ENCODE measurements around the gene CCDC15.
"Not testable (repeated sequence)": the region's sequence is repeated elsewhere in the genome, so short reads cannot be mapped to it uniquely, and the experiment has no call there.

GRCh38 chr11:125029431-125029830 is 75.4 kb downstream of the CCDC15 start:
- not testable (repeated sequence) for TF ChIP-seq POLR2AphosphoS5 (IDR thresholded peaks at IDR 0.05; ENCODE audit: low read depth); CTCF (conservative IDR thresholded peaks at IDR 0.05; ENCODE audit: low read depth in 2 of 2); ZNF331 (CRISPR knock-in tag; IDR thresholded peaks at IDR 0.05; ENCODE audit: low read depth); EZH2 (IDR thresholded peaks at IDR 0.05; ENCODE audit: low read depth, unreplicated experiment)
